ENCODE data around the gene EEFSEC.

Gene EEFSEC

DNA sequence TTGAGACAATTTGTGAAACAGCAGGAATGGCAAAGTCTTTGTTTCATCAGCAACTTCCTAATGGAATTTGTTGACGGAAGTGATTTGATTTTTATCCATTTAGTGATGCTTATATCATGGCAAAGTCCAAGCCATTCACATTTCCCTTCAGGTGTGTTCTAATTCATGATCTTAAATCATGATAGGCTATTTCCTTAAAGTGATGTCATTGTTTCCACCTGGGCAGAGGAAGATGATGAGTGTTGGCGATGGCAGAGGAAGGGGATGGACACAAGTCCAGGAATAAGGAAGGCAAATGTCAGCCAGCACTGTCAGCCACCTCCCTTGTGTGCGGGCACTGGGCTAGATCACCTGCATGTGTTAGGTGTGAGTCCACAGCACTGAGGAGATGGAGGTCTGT, 49.9 kb downstream of the EEFSEC start:
- Histone ChIP-seq H3K4me3 (replicated peaks; ENCODE audit: insufficient read depth, low read length) (no peak overlapping the region), H3K27me3 (ENCODE audit: insufficient read depth, poor library complexity, severe bottlenecking) (no peaks in the 10 kb centered on the region), H3K27ac (replicated peaks) (no peak overlapping the region)
- DNase-seq (ENCODE audit: low read depth in 1 of 2, low spot score in 1 of 2): no peak
- TF ChIP-seq, protein P1, sequence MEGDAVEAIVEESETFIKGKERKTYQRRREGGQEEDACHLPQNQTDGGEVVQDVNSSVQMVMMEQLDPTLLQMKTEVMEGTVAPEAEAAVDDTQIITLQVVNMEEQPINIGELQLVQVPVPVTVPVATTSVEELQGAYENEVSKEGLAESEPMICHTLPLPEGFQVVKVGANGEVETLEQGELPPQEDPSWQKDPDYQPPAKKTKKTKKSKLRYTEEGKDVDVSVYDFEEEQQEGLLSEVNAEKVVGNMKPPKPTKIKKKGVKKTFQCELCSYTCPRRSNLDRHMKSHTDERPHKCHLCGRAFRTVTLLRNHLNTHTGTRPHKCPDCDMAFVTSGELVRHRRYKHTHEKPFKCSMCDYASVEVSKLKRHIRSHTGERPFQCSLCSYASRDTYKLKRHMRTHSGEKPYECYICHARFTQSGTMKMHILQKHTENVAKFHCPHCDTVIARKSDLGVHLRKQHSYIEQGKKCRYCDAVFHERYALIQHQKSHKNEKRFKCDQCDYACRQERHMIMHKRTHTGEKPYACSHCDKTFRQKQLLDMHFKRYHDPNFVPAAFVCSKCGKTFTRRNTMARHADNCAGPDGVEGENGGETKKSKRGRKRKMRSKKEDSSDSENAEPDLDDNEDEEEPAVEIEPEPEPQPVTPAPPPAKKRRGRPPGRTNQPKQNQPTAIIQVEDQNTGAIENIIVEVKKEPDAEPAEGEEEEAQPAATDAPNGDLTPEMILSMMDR (IDR thresholded peaks at IDR 0.05; ENCODE audit: insufficient read depth, low read length): no peak
- TF ChIP-seq GABPA (IDR thresholded peaks at IDR 0.05; ENCODE audit: low read depth): no peak
- TF ChIP-seq POLR2AphosphoS5 (IDR thresholded peaks at IDR 0.05; ENCODE audit: low read depth): no peak
- no peak for TF ChIP-seq SPI1 (IDR thresholded peaks at IDR 0.05; ENCODE audit: borderline replicate concordance, low read depth)
- TF ChIP-seq, protein P2, sequence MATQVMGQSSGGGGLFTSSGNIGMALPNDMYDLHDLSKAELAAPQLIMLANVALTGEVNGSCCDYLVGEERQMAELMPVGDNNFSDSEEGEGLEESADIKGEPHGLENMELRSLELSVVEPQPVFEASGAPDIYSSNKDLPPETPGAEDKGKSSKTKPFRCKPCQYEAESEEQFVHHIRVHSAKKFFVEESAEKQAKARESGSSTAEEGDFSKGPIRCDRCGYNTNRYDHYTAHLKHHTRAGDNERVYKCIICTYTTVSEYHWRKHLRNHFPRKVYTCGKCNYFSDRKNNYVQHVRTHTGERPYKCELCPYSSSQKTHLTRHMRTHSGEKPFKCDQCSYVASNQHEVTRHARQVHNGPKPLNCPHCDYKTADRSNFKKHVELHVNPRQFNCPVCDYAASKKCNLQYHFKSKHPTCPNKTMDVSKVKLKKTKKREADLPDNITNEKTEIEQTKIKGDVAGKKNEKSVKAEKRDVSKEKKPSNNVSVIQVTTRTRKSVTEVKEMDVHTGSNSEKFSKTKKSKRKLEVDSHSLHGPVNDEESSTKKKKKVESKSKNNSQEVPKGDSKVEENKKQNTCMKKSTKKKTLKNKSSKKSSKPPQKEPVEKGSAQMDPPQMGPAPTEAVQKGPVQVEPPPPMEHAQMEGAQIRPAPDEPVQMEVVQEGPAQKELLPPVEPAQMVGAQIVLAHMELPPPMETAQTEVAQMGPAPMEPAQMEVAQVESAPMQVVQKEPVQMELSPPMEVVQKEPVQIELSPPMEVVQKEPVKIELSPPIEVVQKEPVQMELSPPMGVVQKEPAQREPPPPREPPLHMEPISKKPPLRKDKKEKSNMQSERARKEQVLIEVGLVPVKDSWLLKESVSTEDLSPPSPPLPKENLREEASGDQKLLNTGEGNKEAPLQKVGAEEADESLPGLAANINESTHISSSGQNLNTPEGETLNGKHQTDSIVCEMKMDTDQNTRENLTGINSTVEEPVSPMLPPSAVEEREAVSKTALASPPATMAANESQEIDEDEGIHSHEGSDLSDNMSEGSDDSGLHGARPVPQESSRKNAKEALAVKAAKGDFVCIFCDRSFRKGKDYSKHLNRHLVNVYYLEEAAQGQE (IDR thresholded peaks at IDR 0.05; ENCODE audit: insufficient replicate concordance, low read depth): no peak

DNA sequence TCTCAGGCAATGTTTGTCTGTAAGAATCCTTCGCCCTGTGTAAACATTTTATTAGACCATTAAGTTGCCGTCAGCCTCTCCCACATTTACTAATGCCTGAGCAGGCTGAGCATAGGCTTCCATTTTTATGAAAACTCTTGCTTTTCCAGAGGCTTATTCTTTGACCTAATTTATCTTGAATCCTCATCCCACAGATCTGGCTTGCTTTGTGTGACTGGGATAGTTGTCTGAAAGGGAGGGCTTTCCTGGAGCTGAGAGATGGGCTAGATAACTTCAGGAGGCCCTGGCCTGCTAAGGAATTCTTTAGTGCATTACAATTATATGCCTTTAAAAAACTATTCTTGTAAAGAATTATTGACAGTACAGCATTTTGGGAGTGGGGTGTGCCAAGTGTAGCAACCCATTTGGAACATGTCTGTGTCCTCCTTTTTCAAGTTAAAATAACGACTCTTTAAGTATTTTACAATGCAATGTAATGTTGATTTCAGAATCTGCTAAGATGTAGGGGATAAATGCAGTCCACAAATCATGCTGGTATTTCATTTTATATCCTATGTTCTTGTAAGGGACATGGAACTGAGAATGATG, 52.4 kb downstream of the EEFSEC start:
- no peak overlapping the region for H3K27ac ChIP-seq (replicated peaks)
- no peaks in the 10 kb centered on the region for H3K27me3 ChIP-seq (ENCODE audit: insufficient read depth, poor library complexity, severe bottlenecking)
- DNase-seq (ENCODE audit: low read depth in 1 of 2, low spot score in 1 of 2): no peak
- TF ChIP-seq, protein P1 (IDR thresholded peaks at IDR 0.05; ENCODE audit: insufficient read depth, low read length): no peak
- no peak for TF ChIP-seq POLR2AphosphoS5 (IDR thresholded peaks at IDR 0.05; ENCODE audit: low read depth)
- TF ChIP-seq, protein P2 (IDR thresholded peaks at IDR 0.05; ENCODE audit: insufficient replicate concordance, low read depth): no peak
- no peak for TF ChIP-seq SPI1 (IDR thresholded peaks at IDR 0.05; ENCODE audit: borderline replicate concordance, low read depth)
- no peak for TF ChIP-seq GABPA (IDR thresholded peaks at IDR 0.05; ENCODE audit: low read depth)
- no peak overlapping the region for H3K4me3 ChIP-seq (replicated peaks; ENCODE audit: insufficient read depth, low read length)

DNA sequence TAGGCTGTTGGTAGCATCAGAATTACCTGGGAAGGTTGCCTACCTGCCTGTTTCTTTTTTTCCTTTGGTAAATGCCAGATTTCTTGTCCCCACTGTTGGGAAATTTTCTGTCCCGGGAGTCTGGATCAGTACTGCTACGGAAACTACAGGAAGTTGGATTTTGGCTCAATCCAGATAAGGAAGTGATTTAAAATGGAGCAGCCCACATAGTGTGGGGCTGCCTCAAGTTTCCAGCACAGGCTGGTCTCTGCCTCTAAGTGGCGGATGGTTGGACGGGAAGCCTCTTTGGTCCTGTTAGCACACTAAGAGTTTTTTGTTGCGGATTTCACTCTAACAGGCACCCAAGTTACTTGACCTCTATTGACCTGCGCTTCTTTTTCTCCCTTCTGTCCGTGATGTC, 54.7 kb downstream of the EEFSEC start:
- Histone ChIP-seq H3K27me3 (ENCODE audit: insufficient read depth, poor library complexity, severe bottlenecking) (no peaks in the 10 kb centered on the region), H3K27ac (replicated peaks) (no peak overlapping the region), H3K4me3 (replicated peaks; ENCODE audit: insufficient read depth, low read length) (no peak overlapping the region)
- no peak for DNase-seq (ENCODE audit: low read depth in 1 of 2, low spot score in 1 of 2)
- TF ChIP-seq SPI1 (IDR thresholded peaks at IDR 0.05; ENCODE audit: borderline replicate concordance, low read depth): no peak
- TF ChIP-seq, protein P2 (IDR thresholded peaks at IDR 0.05; ENCODE audit: insufficient replicate concordance, low read depth): no peak

All from HL-60 (cell line).